ENCODE data around the gene CERS1.

The CERS1 gene

GRCh38 chr19:18895824-18896341 is at the start of gene CERS1:
Gene CERS1, minus strand, starts transcription at chr19:18896158. Its CDS starts 86 bp downstream, at chr19:18896072.
- Histone ChIP-seq H3K4me3 (peak within 1 kb of the TSS; percentile 49), H3K4me1 (no peaks in the 10 kb centered on the region), H3K27me3 (ENCODE audit: low read depth) (no peaks in the 10 kb centered on the region), H3K36me3 (replicated peaks) (no peaks in the 10 kb centered on the region; the same call in 1 of the 2 replicates), H3K9me3 (no peaks in the 10 kb centered on the region)
- peak in 1 of 2 experiments; percentile 57 for DNase-seq (ENCODE audit: low spot score in 2 of 2)
- in situ Hi-C loops (cut with MboI; ENCODE audit: low sequenced_read_pairs): no loop called here

GRCh38 chr19:18945297-18945696 is 49.3 kb upstream of the CERS1 start:
- Histone ChIP-seq H3K4me1 (peaks cover 3% of the 10 kb centered on the region; the same call in 1 of the 2 replicates), H3K36me3 (replicated peaks) (no peaks in the 10 kb centered on the region), H3K9me3 (no peaks in the 10 kb centered on the region), H3K27me3 (ENCODE audit: low read depth) (no peaks in the 10 kb centered on the region), H3K4me3 (no peak overlapping the region)
- in situ Hi-C loops (cut with MboI; ENCODE audit: low sequenced_read_pairs): no loop called here
- DNase-seq (ENCODE audit: low spot score in 2 of 2): no peak

GRCh38 chr19:18943465-18943864 is 47.5 kb upstream of the CERS1 start:
- in situ Hi-C loops (cut with MboI; ENCODE audit: low sequenced_read_pairs): no loop called here

GRCh38 chr19:18942692-18943091 is 46.7 kb upstream of the CERS1 start:
- Histone ChIP-seq H3K27me3 (ENCODE audit: low read depth) (no peaks in the 10 kb centered on the region), H3K36me3 (replicated peaks) (no peaks in the 10 kb centered on the region), H3K4me3 (no peak overlapping the region), H3K4me1 (peaks cover 3% of the 10 kb centered on the region; the same call in 1 of the 2 replicates), H3K9me3 (no peaks in the 10 kb centered on the region)
- DNase-seq (ENCODE audit: low spot score in 2 of 2): no peak
- in situ Hi-C loops (cut with MboI; ENCODE audit: low sequenced_read_pairs): no loop called here

More at GRCh38 chr19:18943465-18943864, 47.5 kb upstream of the CERS1 start:
- H3K36me3 ChIP-seq (replicated peaks): no peaks in the 10 kb centered on the region
- DNase-seq (ENCODE audit: low spot score in 2 of 2): no peak
- H3K4me1 ChIP-seq: peaks cover 3% of the 10 kb centered on the region; the same call in 1 of the 2 replicates
- H3K4me3 ChIP-seq: no peak overlapping the region
- H3K9me3 ChIP-seq: no peaks in the 10 kb centered on the region
- no peaks in the 10 kb centered on the region for H3K27me3 ChIP-seq (ENCODE audit: low read depth)

GRCh38 chr19:18941628-18942354 is 45.8 kb upstream of the CERS1 start:
- Histone ChIP-seq H3K4me1 (peaks cover 3% of the 10 kb centered on the region; the same call in 1 of the 2 replicates), H3K36me3 (replicated peaks) (no peaks in the 10 kb centered on the region), H3K4me3 (peak overlapping the region; percentile 10; the same call in 1 of the 2 replicates), H3K9me3 (no peaks in the 10 kb centered on the region), H3K27me3 (ENCODE audit: low read depth) (no peaks in the 10 kb centered on the region)
- in situ Hi-C loops (cut with MboI; ENCODE audit: low sequenced_read_pairs): no loop called here
- DNase-seq (ENCODE audit: low spot score in 2 of 2): no peak

- H3K4me3 ChIP-seq: peak within 1 kb of the TSS; percentile 63
- no peaks in the 10 kb centered on the region for H3K9me3 ChIP-seq
- peak; percentile 43 to 89 for DNase-seq (ENCODE audit: low spot score in 2 of 2)
- H3K36me3 ChIP-seq (replicated peaks): no peaks in the 10 kb centered on the region
- no peaks in the 10 kb centered on the region for H3K27me3 ChIP-seq (ENCODE audit: low read depth)
- H3K4me1 ChIP-seq: peaks cover 3% of the 10 kb centered on the region; the same call in 1 of the 2 replicates
- in situ Hi-C loops (cut with MboI; ENCODE audit: low sequenced_read_pairs): no loop called here
These were observed 45.0 kb upstream of the CERS1 start, which contains the start of gene HOMER3 for GRCh38 chr19:18940769-18941627. Gene HOMER3, minus strand, starts transcription at chr19:18941217. Its CDS starts 2,235 bp downstream, at chr19:18938982.

- peak in 1 of 2 experiments; percentile 39 for DNase-seq (ENCODE audit: low spot score in 2 of 2)
- H3K36me3 ChIP-seq (replicated peaks): no peaks in the 10 kb centered on the region
- in situ Hi-C loops (cut with MboI; ENCODE audit: low sequenced_read_pairs): no loop called here
- peak overlapping the region; percentile 63 for H3K4me3 ChIP-seq
- no peaks in the 10 kb centered on the region for H3K9me3 ChIP-seq
- H3K27me3 ChIP-seq (ENCODE audit: low read depth): no peaks in the 10 kb centered on the region
- peaks cover 3% of the 10 kb centered on the region; the same call in 1 of the 2 replicates for H3K4me1 ChIP-seq
These were observed 44.2 kb upstream of the CERS1 start for GRCh38 chr19:18939922-18940768.

GRCh38 chr19:18939163-18939562 is 43.2 kb upstream of the CERS1 start:
- H3K4me3 ChIP-seq: no peak overlapping the region
- no peaks in the 10 kb centered on the region for H3K9me3 ChIP-seq
- no peaks in the 10 kb centered on the region for H3K27me3 ChIP-seq (ENCODE audit: low read depth)
- no peaks in the 10 kb centered on the region for H3K36me3 ChIP-seq (replicated peaks)
- in situ Hi-C loops (cut with MboI; ENCODE audit: low sequenced_read_pairs): no loop called here
- H3K4me1 ChIP-seq: peaks cover 3% of the 10 kb centered on the region; the same call in 1 of the 2 replicates
- no peak for DNase-seq (ENCODE audit: low spot score in 2 of 2)

- Histone ChIP-seq H3K4me1 (no peaks in the 10 kb centered on the region), H3K9me3 (no peaks in the 10 kb centered on the region), H3K4me3 (no peak overlapping the region), H3K36me3 (replicated peaks) (peaks cover 19% of the 10 kb centered on the region), H3K27me3 (ENCODE audit: low read depth) (no peaks in the 10 kb centered on the region)
- in situ Hi-C loops (cut with MboI; ENCODE audit: low sequenced_read_pairs): no loop called here
- DNase-seq (ENCODE audit: low spot score in 2 of 2): no peak
These were observed 37.3 kb upstream of the CERS1 start for GRCh38 chr19:18933297-18933696.

- no peaks in the 10 kb centered on the region for H3K9me3 ChIP-seq
- peak; percentile 40 to 93 for DNase-seq (ENCODE audit: low spot score in 2 of 2)
These were observed 36.4 kb upstream of the CERS1 start for GRCh38 chr19:18932216-18932841.

GRCh38 chr19:18931316-18932162 is 35.6 kb upstream of the CERS1 start:
- DNase-seq (ENCODE audit: low spot score in 2 of 2): no peak
- in situ Hi-C loops (cut with MboI; ENCODE audit: low sequenced_read_pairs): no loop called here
- Histone ChIP-seq H3K36me3 (replicated peaks) (peaks cover 31% of the 10 kb centered on the region), H3K4me3 (no peak overlapping the region), H3K27me3 (ENCODE audit: low read depth) (no peaks in the 10 kb centered on the region), H3K9me3 (no peaks in the 10 kb centered on the region), H3K4me1 (no peaks in the 10 kb centered on the region)

More at GRCh38 chr19:18932216-18932841, 36.4 kb upstream of the CERS1 start:
- Histone ChIP-seq H3K36me3 (replicated peaks) (peaks cover 29% of the 10 kb centered on the region), H3K4me3 (no peak overlapping the region), H3K4me1 (no peaks in the 10 kb centered on the region), H3K27me3 (ENCODE audit: low read depth) (no peaks in the 10 kb centered on the region)
- in situ Hi-C loops (cut with MboI; ENCODE audit: low sequenced_read_pairs): no loop called here

GRCh38 chr19:18929311-18929710 is 33.4 kb upstream of the CERS1 start:
- in situ Hi-C loops (cut with MboI; ENCODE audit: low sequenced_read_pairs): no loop called here

More at GRCh38 chr19:18929311-18929710, 33.4 kb upstream of the CERS1 start:
- no peaks in the 10 kb centered on the region for H3K4me1 ChIP-seq
- no peak for DNase-seq (ENCODE audit: low spot score in 2 of 2)
- H3K9me3 ChIP-seq: no peaks in the 10 kb centered on the region
- H3K36me3 ChIP-seq (replicated peaks): peaks cover 44% of the 10 kb centered on the region
- H3K4me3 ChIP-seq: no peak overlapping the region
- no peaks in the 10 kb centered on the region for H3K27me3 ChIP-seq (ENCODE audit: low read depth)
